NCI-H146 treated with DMSO at 0.1 percent for 48 hours (cell line): ENCODE measurements around the gene GPC5.

Experiments
- DNase-seq: peaks from one replicate; lab custom pipeline; 2025; ENCODE audit not compliant: unreplicated experiment; lab: John Stamatoyannopoulos, UW

Gene GPC5

GRCh38 chr13:91534996-91535395 lies 136.6 kb downstream of the GPC5 start:
- no peak for DNase-seq

GRCh38 chr13:91537376-91537775 lies 139.0 kb downstream of the GPC5 start:
- DNase-seq, result no peak

- no peak for DNase-seq
Observed at GRCh38 chr13:91539286-91540157, 141.1 kb downstream of the GPC5 start.

- no peak for DNase-seq
Observed at GRCh38 chr13:91540158-91540736, 141.8 kb downstream of the GPC5 start.

- no peak for DNase-seq
Observed at GRCh38 chr13:91544723-91545122, 146.3 kb downstream of the GPC5 start.

- DNase-seq, result no peak
Observed at GRCh38 chr13:91546900-91547299, 148.5 kb downstream of the GPC5 start.

GRCh38 chr13:91553584-91553983 lies 155.2 kb downstream of the GPC5 start:
- no peak for DNase-seq

- no peak for DNase-seq
Observed at GRCh38 chr13:91554101-91554500, 155.7 kb downstream of the GPC5 start.

GRCh38 chr13:91557328-91558090 lies 159.1 kb downstream of the GPC5 start:
- DNase-seq, result no peak

- DNase-seq, result no peak
Observed at GRCh38 chr13:91563799-91564198, 165.4 kb downstream of the GPC5 start.

- no peak for DNase-seq
Observed at GRCh38 chr13:91564396-91564795, 166.0 kb downstream of the GPC5 start.

GRCh38 chr13:91565296-91565695 lies 166.9 kb downstream of the GPC5 start:
- no peak for DNase-seq

GRCh38 chr13:91567485-91568207 lies 169.2 kb downstream of the GPC5 start:
- no peak for DNase-seq

- no peak for DNase-seq
Observed at GRCh38 chr13:91571681-91572080, 173.3 kb downstream of the GPC5 start.

- DNase-seq, result no peak
Observed at GRCh38 chr13:91572439-91572838, 174.0 kb downstream of the GPC5 start.

- no peak for DNase-seq
Observed at GRCh38 chr13:91572944-91573598, 174.7 kb downstream of the GPC5 start.

- DNase-seq, result no peak
Observed at GRCh38 chr13:91574766-91575165, 176.3 kb downstream of the GPC5 start.

- no peak for DNase-seq
Observed at GRCh38 chr13:91576590-91576989, 178.2 kb downstream of the GPC5 start.

GRCh38 chr13:91579320-91579719 lies 180.9 kb downstream of the GPC5 start:
- DNase-seq, result no peak

- DNase-seq, result no peak
Observed at GRCh38 chr13:91580749-91581148, 182.3 kb downstream of the GPC5 start.

GRCh38 chr13:91586609-91587008 lies 188.2 kb downstream of the GPC5 start:
- DNase-seq, result no peak
